ENCODE measurements around the gene SMPDL3B. TPM values are rescaled to one million over a fixed set of nuclear protein-coding genes. Genes with fewer than 3 reads are reported as not detected.

Gene SMPDL3B, protein sequence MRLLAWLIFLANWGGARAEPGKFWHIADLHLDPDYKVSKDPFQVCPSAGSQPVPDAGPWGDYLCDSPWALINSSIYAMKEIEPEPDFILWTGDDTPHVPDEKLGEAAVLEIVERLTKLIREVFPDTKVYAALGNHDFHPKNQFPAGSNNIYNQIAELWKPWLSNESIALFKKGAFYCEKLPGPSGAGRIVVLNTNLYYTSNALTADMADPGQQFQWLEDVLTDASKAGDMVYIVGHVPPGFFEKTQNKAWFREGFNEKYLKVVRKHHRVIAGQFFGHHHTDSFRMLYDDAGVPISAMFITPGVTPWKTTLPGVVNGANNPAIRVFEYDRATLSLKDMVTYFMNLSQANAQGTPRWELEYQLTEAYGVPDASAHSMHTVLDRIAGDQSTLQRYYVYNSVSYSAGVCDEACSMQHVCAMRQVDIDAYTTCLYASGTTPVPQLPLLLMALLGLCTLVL
- total RNA-seq: not detected in 2 replicates

DNA sequence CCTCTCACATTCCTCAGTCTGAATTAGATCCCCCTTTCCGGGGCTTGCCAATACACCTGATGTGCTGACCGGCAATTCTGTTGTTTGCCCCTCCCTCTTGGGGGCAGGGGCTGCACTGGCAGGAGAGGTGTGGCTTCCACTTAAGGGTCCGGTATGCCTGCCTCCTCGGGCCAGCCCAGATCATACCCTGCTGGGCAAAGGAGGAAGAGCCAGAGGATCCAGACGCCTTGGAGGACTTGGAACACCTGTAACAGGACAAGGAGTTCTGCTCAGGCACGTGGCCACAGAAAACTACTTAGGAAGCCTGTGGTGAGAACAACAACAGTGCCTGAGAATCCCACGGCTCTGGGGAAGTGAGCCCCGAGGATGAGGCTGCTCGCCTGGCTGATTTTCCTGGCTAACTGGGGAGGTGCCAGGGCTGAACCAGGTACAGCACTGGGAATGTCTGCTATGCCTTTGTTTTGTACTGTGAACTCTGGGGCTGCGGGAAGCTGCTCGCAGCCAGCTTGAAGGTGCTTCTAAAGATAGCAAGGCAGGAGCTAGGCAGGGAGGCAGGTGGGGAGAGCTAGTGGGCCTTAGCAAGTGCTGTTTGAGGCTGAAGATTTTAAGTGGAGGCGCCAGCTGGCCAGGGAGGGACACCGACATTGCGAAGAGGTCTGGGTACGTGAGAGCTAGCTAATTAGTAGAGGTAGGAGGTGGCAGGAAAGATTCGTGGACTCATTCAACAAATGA is at the start of gene SMPDL3B:
SMPDL3B (plus strand) TSS at position 183 of the 732 bp plus-strand sequence; CDS start at position 367, 184 bp downstream.

DNA sequence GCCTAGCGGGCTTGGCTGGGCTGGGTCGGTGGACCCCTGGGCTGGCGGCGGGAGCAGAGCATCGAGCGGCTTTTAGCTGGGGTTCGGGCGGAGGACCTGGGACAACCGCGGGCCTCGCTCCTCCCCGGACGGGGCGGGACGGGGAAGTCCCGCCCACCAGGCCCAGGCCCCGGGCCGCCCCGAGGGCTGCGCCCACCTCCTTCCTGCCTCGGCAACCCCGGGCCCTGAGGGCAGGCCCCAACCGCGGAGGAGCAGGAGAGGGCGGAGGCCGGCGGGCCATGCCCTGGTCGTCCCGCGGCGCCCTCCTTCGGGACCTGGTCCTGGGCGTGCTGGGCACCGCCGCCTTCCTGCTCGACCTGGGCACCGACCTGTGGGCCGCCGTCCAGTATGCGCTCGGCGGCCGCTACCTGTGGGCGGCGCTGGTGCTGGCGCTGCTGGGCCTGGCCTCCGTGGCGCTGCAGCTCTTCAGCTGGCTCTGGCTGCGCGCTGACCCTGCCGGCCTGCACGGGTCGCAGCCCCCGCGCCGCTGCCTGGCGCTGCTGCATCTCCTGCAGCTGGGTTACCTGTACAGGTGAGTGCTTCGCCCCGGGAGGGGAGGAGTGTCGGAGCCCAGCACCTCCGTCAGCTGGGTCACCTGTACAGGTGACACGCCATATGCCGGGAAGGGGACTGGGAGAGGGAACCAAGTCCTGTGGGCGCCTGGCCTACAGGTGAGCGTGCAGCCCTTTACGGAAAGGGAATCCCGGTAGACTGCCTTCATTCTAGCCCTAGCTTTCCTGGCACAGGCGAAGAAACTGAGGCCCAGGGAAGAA is 25.2 kb downstream of the SMPDL3B start, which contains the start of gene XKR8:
XKR8 (plus strand) TSS at position 182 of the 812 bp plus-strand sequence; CDS start at position 279, 97 bp downstream.

Other genes with a start within 250 kb of the SMPDL3B start
- 17.6 and 25.6 TPM in 2 replicates for gene FAM76A, start 209.0 kb upstream of the SMPDL3B start, total RNA-seq
- gene STX12, start 161.8 kb upstream of the SMPDL3B start, total RNA-seq: 58.7 and 65.2 TPM in 2 replicates
- 40.7 and 46.9 TPM in 2 replicates for gene PPP1R8, start 104.2 kb upstream of the SMPDL3B start, total RNA-seq
- gene THEMIS2, start 62.5 kb upstream of the SMPDL3B start, total RNA-seq: 2.9 and 3.3 TPM in 2 replicates
- 18.7 and 33.4 TPM in 2 replicates for gene RPA2, start 20.4 kb upstream of the SMPDL3B start, total RNA-seq
- 4.2 and 4.4 TPM in 2 replicates for gene XKR8, start 25.0 kb downstream of the SMPDL3B start, total RNA-seq
- 8.9 and 14.1 TPM in 2 replicates for gene EYA3, start 153.6 kb downstream of the SMPDL3B start, total RNA-seq
- gene PTAFR, start 241.7 kb downstream of the SMPDL3B start, total RNA-seq: not detected in 2 replicates